OCI-LY7 (cell line): Measurements from ENCODE around the gene MOGAT2.

Source experiments
- EZH2phosphoT487 ChIP-seq: fragments of 200-600 bp; sonication (generic); IDR thresholded peaks from 2 replicates; pipeline ENCODE4 v1.6.1; 2018; ENCODE audit warnings: low read depth, borderline replicate concordance, mild to moderate bottlenecking, mixed run types, antibody characterized with exemption, low read length, moderate library complexity, mixed read lengths
- TF ChIP-seq, protein P1 (sequence below): fragments of 200-600 bp; sonication (generic); conservative IDR thresholded peaks from 2 replicates; pipeline ENCODE4 v1.5.1; 2014; ENCODE audit warnings: mild to moderate bottlenecking, antibody characterized with exemption, low read length, moderate library complexity, mixed read lengths

DNA sequence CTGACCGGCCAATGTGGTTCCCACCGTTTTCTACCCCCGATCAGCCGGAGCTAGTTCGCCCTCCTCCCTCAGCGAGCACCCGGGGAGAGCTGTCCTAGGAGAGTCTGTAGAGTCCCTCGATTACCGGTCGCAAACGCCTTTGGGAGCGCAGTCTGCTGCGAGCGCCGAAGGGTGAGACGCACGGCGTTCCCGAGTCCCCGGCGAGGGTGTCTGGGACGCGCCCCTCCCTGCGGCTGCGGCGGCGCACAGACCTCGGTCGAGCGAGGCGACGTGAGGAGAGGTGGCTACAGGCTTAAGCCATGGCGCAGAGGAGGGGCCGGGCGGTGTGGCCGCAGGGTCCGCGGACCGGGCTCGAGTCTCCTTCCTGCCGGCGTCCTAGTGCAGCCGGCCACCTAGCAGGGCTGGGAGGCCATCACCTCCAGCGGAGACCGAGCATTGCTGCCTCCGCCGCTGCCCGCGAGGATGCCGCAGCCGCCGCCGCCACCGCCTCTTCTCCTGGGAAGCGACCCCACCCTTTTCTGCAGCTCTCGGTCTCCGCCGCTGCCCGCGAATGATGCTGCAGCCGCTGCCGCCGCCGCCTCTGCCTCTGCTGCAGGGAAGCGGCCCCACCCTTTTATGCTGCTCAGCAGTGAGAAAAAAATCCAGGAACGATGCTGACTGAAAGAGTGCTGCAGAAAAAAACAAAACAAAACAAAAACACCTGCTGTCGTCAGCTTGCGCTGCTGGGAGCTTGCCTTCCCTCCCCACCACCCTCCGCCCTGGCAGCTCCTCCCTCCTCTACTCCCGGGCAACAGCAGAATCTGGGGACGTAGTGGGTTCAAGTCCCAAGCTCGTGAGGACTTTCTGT, 49.0 kb upstream of the MOGAT2 start, which contains the start of gene MAP6:
- TF ChIP-seq, protein P1, sequence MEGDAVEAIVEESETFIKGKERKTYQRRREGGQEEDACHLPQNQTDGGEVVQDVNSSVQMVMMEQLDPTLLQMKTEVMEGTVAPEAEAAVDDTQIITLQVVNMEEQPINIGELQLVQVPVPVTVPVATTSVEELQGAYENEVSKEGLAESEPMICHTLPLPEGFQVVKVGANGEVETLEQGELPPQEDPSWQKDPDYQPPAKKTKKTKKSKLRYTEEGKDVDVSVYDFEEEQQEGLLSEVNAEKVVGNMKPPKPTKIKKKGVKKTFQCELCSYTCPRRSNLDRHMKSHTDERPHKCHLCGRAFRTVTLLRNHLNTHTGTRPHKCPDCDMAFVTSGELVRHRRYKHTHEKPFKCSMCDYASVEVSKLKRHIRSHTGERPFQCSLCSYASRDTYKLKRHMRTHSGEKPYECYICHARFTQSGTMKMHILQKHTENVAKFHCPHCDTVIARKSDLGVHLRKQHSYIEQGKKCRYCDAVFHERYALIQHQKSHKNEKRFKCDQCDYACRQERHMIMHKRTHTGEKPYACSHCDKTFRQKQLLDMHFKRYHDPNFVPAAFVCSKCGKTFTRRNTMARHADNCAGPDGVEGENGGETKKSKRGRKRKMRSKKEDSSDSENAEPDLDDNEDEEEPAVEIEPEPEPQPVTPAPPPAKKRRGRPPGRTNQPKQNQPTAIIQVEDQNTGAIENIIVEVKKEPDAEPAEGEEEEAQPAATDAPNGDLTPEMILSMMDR, result no peak
- TF ChIP-seq EZH2phosphoT487, result no peak
